ENCODE measurements around the gene MTRF1. TPM values are rescaled to one million over a fixed set of nuclear protein-coding genes. Genes with fewer than 3 reads are reported as not detected.

Gene MTRF1
- total and polyA plus RNA-seq, 2 of the 4 experiments (the other 2 are of a cell fraction) = 9.7 to 12.4 TPM

DNA sequence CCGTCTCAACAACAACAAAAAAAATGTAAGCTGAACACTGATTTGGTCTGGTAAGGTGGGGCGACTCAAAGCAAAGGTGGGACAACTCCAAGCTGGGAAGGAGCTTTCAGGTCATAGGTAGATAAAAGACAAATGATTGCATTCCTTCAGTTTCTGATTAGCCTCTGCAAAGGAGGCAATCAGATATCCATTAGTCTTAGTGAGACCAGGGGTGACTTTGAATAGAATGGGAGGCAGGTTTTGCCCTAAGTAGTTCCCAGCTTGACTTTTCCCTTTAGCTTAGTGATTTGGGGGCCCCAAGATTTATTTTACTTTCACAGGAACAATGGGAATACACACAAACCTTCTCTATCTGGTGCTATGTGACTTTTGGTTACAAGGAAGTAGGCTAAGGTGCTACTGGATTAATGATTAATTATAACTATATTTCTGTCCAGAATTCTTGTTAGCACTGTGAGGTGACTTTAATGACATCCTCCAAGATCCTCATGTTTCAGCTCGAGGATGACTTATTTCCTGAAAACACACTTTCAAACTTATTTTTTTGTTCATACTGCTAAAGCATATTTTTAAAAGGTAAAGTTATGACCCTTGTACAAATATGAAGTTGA, 10.6 kb upstream of the MTRF1 start:
- WGBS, 2 experiments (ENCODE audit: extremely low coverage in 2 of 2, insufficient read length in 1 of 2) = no CpG with 5 or more reads among the region's 3 CpGs
- no peak overlapping the region for H2AFZ ChIP-seq (replicated peaks; ENCODE audit: low read length, poor library complexity)
- H4K8ac ChIP-seq (ENCODE audit: low read depth in 2 of 2, low read length in 2 of 2) = no peak overlapping the region
- no peaks in the 10 kb centered on the region for H3K4me1 ChIP-seq (ENCODE audit: control insufficient read depth, insufficient read depth, low read length)
- H2AK5ac ChIP-seq (ENCODE audit: low read depth, low read length) = no peak overlapping the region
- no peak overlapping the region for H3K18ac ChIP-seq (ENCODE audit: low read depth, low read length)
- no peak overlapping the region for H3K14ac ChIP-seq (replicated peaks; ENCODE audit: low read depth, low read length)
- no peak overlapping the region for H4K91ac ChIP-seq (ENCODE audit: insufficient read depth, low read depth, low read length)
- no peak overlapping the region for H2BK5ac ChIP-seq (ENCODE audit: low read depth, low read length, poor library complexity, severe bottlenecking)
- ChIA-PET POLR2A (ENCODE audit: unreplicated experiment) (no interaction called here), CTCF (no interaction called here)
- H3K9me3 ChIP-seq (ENCODE audit: control insufficient read depth, insufficient read depth, low read length) = peaks cover 4% of the 10 kb centered on the region
- no peaks in the 10 kb centered on the region for H3K27me3 ChIP-seq (ENCODE audit: control insufficient read depth, insufficient read depth, low read length)
- no peak overlapping the region for H2BK15ac ChIP-seq (ENCODE audit: low read depth, low read length)
- no peak overlapping the region for H3K4ac ChIP-seq (ENCODE audit: low read depth, low read length)
- H3K23ac ChIP-seq (ENCODE audit: low read depth, low read length) = no peak overlapping the region
- no peak overlapping the region for H2BK20ac ChIP-seq (ENCODE audit: low read depth, low read length)
- H4K20me1 ChIP-seq (ENCODE audit: insufficient read depth, low read length) = no peaks in the 10 kb centered on the region
- no peak overlapping the region for H3K27ac ChIP-seq (ENCODE audit: insufficient read depth, low read length)
- H3K9ac ChIP-seq (ENCODE audit: low read depth, low read length) = no peak overlapping the region
- H3K4me3 ChIP-seq (ENCODE audit: insufficient read depth, low read depth, low read length) = no peak overlapping the region
- in situ Hi-C loops (cut with MboI; ENCODE audit: low sequenced_read_pairs) = no loop called here
- intact Hi-C loops (cut with micrococcal nuclease) = no loop called here
- no peak overlapping the region for H4K5ac ChIP-seq (ENCODE audit: low read depth, low read length)
- H3K36me3 ChIP-seq (ENCODE audit: control insufficient read depth, insufficient read depth, low read length) = no peaks in the 10 kb centered on the region
- dilution Hi-C loops (cut with HindIII; ENCODE audit: low sequenced_read_pairs, unreplicated experiment) = no loop called here
- DNase-seq (no peak), ATAC-seq (ENCODE audit: low read depth) (no peak)
- BruUV-seq (replicated peaks) = no TSS peak
- H2BK120ac ChIP-seq (ENCODE audit: low read depth, low read length) = no peak overlapping the region
- H3K79me1 ChIP-seq (ENCODE audit: low read depth in 1 of 2, low read length in 2 of 2) = no peaks in the 10 kb centered on the region
- no peak overlapping the region for H3K4me2 ChIP-seq (ENCODE audit: low read depth, low read length)
- TF ChIP-seq BHLHE40 (IDR thresholded peaks at IDR 0.05; ENCODE audit: low read depth, low read length) = no peak
- TF ChIP-seq CEBPB (IDR thresholded peaks at IDR 0.05; ENCODE audit: low read depth, low read length) = no peak
- no peak for TF ChIP-seq MAZ (IDR thresholded peaks at IDR 0.05; ENCODE audit: borderline replicate concordance, low read depth, low read length)
- TF ChIP-seq RAD21 (IDR thresholded peaks at IDR 0.05; ENCODE audit: low read length) = no peak
- TF ChIP-seq, protein P1, sequence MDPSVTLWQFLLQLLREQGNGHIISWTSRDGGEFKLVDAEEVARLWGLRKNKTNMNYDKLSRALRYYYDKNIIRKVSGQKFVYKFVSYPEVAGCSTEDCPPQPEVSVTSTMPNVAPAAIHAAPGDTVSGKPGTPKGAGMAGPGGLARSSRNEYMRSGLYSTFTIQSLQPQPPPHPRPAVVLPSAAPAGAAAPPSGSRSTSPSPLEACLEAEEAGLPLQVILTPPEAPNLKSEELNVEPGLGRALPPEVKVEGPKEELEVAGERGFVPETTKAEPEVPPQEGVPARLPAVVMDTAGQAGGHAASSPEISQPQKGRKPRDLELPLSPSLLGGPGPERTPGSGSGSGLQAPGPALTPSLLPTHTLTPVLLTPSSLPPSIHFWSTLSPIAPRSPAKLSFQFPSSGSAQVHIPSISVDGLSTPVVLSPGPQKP (IDR thresholded peaks at IDR 0.05; ENCODE audit: borderline replicate concordance, low read depth, low read length) = no peak
- no peak for TF ChIP-seq MXI1 (IDR thresholded peaks at IDR 0.05; ENCODE audit: borderline replicate concordance, low read depth, low read length)
- TF ChIP-seq RFX5 (IDR thresholded peaks at IDR 0.05; ENCODE audit: low read depth, low read length) = no peak
- no peak for TF ChIP-seq MAFK (IDR thresholded peaks at IDR 0.05; ENCODE audit: low read depth, low read length)
- no peak for TF ChIP-seq RCOR1 (IDR thresholded peaks at IDR 0.05; ENCODE audit: insufficient replicate concordance, low read length)
- no peaks in the 10 kb centered on the region for H3K9me1 ChIP-seq (ENCODE audit: insufficient read depth, low read length)
- H2AK9ac ChIP-seq (replicated peaks; ENCODE audit: low read depth, low read length, poor library complexity) = no peak overlapping the region
- no peak overlapping the region for H3K56ac ChIP-seq (ENCODE audit: extremely low read depth, insufficient read depth, low read length)

All from IMR-90 (cell line).